NK-92 (cell line): ENCODE data around the gene DCAF11.

ENCODE experiments used
- DNase-seq: peaks from one replicate; lab custom pipeline; 2025; ENCODE audit not compliant: unreplicated experiment; lab: John Stamatoyannopoulos, UW

Gene DCAF11

GRCh38 chr14:24116128-24116814 lies 1.7 kb downstream of the DCAF11 start:
- no peak for DNase-seq

GRCh38 chr14:24117179-24117578 lies 2.6 kb downstream of the DCAF11 start:
- DNase-seq, result no peak

- DNase-seq, result no peak
Observed at GRCh38 chr14:24119691-24120090, 5.1 kb downstream of the DCAF11 start.

- DNase-seq, result no peak
Observed at GRCh38 chr14:24121210-24121609, 6.6 kb downstream of the DCAF11 start.

- no peak for DNase-seq
Observed at GRCh38 chr14:24122416-24122815, 7.8 kb downstream of the DCAF11 start.

GRCh38 chr14:24122898-24123297 lies 8.3 kb downstream of the DCAF11 start:
- no peak for DNase-seq

GRCh38 chr14:24123424-24124417 lies 9.1 kb downstream of the DCAF11 start:
- DNase-seq, result no peak

- DNase-seq, result no peak
Observed at GRCh38 chr14:24126939-24127338, 12.4 kb downstream of the DCAF11 start.

GRCh38 chr14:24127673-24128072 lies 13.1 kb downstream of the DCAF11 start:
- no peak for DNase-seq

- DNase-seq, result no peak
Observed at GRCh38 chr14:24129410-24129998, 14.9 kb downstream of the DCAF11 start.

GRCh38 chr14:24130380-24130716 lies 15.8 kb downstream of the DCAF11 start, which contains the start of gene FITM1:
Gene FITM1, plus strand, starts transcription at chr14:24130659. Its CDS starts 905 bp downstream, at chr14:24131564.
- DNase-seq, result no peak

- no peak for DNase-seq
Observed at GRCh38 chr14:24130717-24131548, 16.4 kb downstream of the DCAF11 start.

GRCh38 chr14:24131549-24131966 lies 17.0 kb downstream of the DCAF11 start:
- no peak for DNase-seq

- no peak for DNase-seq
Observed at GRCh38 chr14:24132061-24132685, 17.6 kb downstream of the DCAF11 start.

- DNase-seq, result no peak
Observed at GRCh38 chr14:24132976-24133375, 18.4 kb downstream of the DCAF11 start.

- DNase-seq, result no peak
Observed at GRCh38 chr14:24133735-24134134, 19.2 kb downstream of the DCAF11 start.

GRCh38 chr14:24135584-24135833 lies 20.9 kb downstream of the DCAF11 start:
- DNase-seq, result no peak

GRCh38 chr14:24135834-24136683 lies 21.5 kb downstream of the DCAF11 start, which contains the start of gene PSME1:
Gene PSME1, plus strand, starts transcription at chr14:24136194. Its CDS starts 69 bp downstream, at chr14:24136263.
- DNase-seq, result peak; percentile 41

- no peak for DNase-seq
Observed at GRCh38 chr14:24136684-24137528, 22.3 kb downstream of the DCAF11 start.
